ENCODE measurements around the gene THOC6.

DNA sequence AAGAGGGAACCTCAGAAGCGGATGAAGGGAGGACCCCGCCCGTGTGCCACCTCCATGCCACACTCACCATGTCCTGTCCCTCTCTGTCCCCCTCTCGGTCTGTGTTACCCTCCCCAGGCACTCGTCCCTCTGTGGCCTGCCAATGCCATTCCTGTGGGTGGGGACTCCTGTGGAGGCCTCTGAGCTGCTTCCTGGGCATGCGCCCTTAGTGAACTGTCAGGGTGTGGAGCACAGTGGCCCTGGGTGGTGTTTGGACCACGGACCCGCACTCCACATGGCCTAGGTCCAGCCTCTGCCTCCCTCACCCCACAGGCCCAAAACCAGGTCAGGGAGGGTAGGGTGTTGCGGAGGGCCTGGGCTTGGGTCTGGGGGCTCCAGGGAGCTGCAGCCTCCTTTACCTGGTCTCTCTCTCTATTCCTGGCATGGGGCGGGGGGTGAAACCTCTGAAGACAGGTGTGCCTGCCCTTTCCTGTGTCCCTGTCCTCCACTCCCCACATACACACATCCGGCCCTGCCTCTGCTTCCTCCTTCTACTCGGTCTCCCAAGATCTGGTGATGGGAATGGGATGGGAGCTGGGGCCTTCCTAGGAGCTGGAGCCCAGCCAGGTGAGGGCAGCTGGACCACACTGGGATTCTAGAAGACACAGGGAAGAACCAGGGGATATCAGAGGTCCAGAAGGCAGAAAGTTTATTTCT, 32.1 kb upstream of the THOC6 start:
- TF ChIP-seq, protein P1, sequence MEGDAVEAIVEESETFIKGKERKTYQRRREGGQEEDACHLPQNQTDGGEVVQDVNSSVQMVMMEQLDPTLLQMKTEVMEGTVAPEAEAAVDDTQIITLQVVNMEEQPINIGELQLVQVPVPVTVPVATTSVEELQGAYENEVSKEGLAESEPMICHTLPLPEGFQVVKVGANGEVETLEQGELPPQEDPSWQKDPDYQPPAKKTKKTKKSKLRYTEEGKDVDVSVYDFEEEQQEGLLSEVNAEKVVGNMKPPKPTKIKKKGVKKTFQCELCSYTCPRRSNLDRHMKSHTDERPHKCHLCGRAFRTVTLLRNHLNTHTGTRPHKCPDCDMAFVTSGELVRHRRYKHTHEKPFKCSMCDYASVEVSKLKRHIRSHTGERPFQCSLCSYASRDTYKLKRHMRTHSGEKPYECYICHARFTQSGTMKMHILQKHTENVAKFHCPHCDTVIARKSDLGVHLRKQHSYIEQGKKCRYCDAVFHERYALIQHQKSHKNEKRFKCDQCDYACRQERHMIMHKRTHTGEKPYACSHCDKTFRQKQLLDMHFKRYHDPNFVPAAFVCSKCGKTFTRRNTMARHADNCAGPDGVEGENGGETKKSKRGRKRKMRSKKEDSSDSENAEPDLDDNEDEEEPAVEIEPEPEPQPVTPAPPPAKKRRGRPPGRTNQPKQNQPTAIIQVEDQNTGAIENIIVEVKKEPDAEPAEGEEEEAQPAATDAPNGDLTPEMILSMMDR (conservative IDR thresholded peaks at IDR 0.05; ENCODE audit: low read depth in 2 of 2), result no peak
- TF ChIP-seq EZH2 (IDR thresholded peaks at IDR 0.05; ENCODE audit: low read depth, unreplicated experiment) (no peak), POLR2AphosphoS5 (IDR thresholded peaks at IDR 0.05; ENCODE audit: low read depth) (no peak)
- TF ChIP-seq, protein P2, sequence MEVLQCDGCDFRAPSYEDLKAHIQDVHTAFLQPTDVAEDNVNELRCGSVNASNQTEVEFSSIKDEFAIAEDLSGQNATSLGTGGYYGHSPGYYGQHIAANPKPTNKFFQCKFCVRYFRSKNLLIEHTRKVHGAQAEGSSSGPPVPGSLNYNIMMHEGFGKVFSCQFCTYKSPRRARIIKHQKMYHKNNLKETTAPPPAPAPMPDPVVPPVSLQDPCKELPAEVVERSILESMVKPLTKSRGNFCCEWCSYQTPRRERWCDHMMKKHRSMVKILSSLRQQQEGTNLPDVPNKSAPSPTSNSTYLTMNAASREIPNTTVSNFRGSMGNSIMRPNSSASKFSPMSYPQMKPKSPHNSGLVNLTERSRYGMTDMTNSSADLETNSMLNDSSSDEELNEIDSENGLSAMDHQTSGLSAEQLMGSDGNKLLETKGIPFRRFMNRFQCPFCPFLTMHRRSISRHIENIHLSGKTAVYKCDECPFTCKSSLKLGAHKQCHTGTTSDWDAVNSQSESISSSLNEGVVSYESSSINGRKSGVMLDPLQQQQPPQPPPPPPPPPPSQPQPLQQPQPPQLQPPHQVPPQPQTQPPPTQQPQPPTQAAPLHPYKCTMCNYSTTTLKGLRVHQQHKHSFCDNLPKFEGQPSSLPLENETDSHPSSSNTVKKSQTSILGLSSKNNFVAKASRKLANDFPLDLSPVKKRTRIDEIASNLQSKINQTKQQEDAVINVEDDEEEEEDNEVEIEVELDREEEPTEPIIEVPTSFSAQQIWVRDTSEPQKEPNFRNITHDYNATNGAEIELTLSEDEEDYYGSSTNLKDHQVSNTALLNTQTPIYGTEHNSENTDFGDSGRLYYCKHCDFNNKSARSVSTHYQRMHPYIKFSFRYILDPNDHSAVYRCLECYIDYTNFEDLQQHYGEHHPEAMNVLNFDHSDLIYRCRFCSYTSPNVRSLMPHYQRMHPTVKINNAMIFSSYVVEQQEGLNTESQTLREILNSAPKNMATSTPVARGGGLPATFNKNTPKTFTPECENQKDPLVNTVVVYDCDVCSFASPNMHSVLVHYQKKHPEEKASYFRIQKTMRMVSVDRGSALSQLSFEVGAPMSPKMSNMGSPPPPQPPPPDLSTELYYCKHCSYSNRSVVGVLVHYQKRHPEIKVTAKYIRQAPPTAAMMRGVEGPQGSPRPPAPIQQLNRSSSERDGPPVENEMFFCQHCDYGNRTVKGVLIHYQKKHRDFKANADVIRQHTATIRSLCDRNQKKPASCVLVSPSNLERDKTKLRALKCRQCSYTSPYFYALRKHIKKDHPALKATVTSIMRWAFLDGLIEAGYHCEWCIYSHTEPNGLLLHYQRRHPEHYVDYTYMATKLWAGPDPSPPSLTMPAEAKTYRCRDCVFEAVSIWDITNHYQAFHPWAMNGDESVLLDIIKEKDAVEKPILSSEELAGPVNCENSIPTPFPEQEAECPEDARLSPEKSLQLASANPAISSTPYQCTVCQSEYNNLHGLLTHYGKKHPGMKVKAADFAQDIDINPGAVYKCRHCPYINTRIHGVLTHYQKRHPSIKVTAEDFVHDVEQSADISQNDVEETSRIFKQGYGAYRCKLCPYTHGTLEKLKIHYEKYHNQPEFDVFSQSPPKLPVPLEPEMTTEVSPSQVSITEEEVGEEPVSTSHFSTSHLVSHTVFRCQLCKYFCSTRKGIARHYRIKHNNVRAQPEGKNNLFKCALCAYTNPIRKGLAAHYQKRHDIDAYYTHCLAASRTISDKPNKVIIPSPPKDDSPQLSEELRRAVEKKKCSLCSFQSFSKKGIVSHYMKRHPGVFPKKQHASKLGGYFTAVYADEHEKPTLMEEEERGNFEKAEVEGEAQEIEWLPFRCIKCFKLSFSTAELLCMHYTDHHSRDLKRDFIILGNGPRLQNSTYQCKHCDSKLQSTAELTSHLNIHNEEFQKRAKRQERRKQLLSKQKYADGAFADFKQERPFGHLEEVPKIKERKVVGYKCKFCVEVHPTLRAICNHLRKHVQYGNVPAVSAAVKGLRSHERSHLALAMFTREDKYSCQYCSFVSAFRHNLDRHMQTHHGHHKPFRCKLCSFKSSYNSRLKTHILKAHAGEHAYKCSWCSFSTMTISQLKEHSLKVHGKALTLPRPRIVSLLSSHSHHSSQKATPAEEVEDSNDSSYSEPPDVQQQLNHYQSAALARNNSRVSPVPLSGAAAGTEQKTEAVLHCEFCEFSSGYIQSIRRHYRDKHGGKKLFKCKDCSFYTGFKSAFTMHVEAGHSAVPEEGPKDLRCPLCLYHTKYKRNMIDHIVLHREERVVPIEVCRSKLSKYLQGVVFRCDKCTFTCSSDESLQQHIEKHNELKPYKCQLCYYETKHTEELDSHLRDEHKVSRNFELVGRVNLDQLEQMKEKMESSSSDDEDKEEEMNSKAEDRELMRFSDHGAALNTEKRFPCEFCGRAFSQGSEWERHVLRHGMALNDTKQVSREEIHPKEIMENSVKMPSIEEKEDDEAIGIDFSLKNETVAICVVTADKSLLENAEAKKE (CRISPR knock-in tag; IDR thresholded peaks at IDR 0.05), result no peak

Measured in GM23338 (cell line).